KOPT-K1 (cell line): ENCODE data around the gene MAPK14.

ENCODE experiments used
- H3K27ac ChIP-seq: fragments of 200-600 bp; sonication (generic); 2 replicates; pipeline ENCODE4 v1.5.1; 2016; ENCODE audit warnings: antibody characterized with exemption, mild to moderate bottlenecking, low read depth, low read length; ENCODE audit not compliant: poor library complexity, severe bottlenecking
- H3K36me3 ChIP-seq: fragments of 200-600 bp; sonication (generic); 2 replicates; pipeline ENCODE4 v1.5.1; 2017; ENCODE audit warnings: antibody characterized with exemption, mild to moderate bottlenecking, low read length, moderate library complexity; ENCODE audit not compliant: insufficient read depth
- H3K9me3 ChIP-seq: fragments of 200-600 bp; sonication (generic); 2 replicates; pipeline ENCODE4 v1.5.1; 2017; ENCODE audit warnings: antibody characterized with exemption, low read length, mild to moderate bottlenecking; ENCODE audit not compliant: insufficient read depth, poor library complexity, severe bottlenecking

The MAPK14 gene

DNA sequence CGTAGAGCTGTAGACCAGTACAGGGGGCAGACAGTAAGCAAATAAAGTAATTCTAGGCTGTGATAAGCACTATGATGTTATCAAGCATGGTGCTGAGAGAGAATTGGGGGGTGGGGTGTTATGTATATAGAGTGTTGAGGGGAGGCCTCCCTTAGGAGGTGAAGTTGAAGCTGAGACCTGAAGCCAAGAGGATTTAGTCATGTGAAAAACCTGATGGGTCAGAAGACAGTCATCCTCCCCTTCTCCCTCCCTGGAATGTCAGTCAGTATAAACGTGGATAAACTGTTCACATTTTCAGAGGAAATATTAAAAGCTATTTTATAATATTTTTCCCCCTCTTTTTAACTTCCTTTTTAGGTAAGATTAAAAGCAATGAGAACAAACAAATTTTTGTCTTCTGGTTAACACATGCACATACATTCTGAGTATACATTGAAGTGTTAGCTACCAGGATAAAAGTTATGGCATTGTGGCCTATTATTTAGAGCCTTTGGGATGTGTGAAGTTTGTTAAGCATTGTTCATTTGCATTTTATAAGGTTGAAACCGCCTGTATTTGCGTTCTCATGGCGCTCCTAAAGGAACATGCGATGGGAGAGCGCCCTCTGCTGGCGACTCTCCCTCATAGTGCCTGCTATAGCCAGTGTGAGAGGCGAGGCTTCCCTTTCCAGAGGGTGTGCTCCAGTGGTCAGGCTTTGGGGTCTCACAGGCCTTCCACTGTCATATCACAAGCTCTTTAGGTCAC is 67.3 kb downstream of the MAPK14 start:
- H3K9me3 ChIP-seq: no peaks in the 10 kb centered on the region
- peaks cover 55% of the 10 kb centered on the region for H3K36me3 ChIP-seq
- peak overlapping the region; percentile 16 for H3K27ac ChIP-seq

DNA sequence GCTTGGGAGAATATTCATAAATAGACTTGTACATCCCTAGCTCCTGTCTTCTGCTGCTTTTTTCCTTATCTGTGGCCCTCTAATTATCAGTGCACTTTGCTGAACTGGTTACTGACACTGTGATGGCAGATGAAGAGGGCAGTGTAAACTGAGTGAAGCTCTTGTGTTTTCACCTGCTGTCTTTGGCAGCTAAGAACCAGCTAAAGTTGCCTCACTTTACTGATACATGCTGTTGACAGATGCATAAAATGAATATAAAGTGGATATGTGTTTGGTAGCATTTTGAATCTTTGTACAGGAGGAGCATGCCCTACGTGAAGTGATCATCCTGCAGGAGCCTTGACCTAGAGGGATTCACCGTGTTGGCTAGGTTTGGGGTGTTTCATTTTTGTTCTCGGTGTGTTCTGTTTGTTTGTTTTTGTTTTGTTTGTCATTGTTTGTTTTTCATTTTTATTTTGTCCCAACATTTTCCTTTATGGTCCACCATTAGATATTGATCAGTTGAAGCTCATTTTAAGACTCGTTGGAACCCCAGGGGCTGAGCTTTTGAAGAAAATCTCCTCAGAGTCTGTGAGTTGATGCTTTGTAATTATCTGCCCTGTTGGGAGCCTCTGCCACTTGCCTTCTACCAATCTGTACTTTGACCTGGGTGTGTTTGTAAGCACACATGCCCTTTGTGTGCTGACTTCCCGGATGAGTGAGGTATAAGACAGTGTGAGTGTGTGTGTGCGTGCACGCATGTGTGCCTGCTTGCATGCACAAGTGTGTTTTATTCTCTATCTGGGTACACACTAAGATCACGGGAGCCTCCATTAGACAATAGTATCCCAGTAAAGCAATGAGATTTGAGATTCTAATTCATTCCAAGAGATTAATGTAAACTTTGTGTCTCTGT is 68.1 kb downstream of the MAPK14 start:
- no peaks in the 10 kb centered on the region for H3K9me3 ChIP-seq
- H3K36me3 ChIP-seq: peaks cover 47% of the 10 kb centered on the region
- peak overlapping the region; percentile 16 for H3K27ac ChIP-seq

DNA sequence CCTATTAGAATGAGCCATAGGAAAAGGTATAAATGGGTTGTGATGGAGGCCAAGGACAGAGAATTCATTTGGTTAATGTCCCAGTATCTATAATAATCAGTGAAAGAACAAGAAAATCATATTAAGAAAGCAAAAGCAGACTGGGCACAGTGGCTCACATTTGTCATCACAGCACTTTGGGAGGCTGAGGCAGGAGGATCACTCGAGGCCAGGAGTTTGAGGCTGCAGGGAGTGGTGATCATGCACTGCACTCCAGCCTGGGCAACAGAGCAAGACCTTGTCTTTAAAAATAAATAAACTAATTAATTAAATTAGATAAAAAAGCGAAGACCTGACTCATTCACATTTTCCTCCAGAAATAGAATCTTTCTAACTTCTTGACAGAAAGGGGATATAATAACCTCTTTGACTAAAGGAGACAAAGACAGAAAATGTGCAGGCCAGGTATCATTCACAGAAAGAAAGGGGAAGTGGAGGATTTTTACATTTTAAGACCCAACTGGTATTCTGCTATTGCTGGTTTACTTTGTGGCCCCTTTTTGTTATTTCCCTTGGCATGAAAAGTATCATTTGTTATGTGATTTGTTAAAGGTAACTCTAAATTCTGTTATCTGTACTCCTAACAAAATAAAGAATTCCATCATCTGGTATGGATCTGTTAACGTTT is 70.8 kb downstream of the MAPK14 start:
- Histone ChIP-seq H3K27ac (peak overlapping the region; percentile 81), H3K9me3 (peaks cover 8% of the 10 kb centered on the region), H3K36me3 (peaks cover 23% of the 10 kb centered on the region)

DNA sequence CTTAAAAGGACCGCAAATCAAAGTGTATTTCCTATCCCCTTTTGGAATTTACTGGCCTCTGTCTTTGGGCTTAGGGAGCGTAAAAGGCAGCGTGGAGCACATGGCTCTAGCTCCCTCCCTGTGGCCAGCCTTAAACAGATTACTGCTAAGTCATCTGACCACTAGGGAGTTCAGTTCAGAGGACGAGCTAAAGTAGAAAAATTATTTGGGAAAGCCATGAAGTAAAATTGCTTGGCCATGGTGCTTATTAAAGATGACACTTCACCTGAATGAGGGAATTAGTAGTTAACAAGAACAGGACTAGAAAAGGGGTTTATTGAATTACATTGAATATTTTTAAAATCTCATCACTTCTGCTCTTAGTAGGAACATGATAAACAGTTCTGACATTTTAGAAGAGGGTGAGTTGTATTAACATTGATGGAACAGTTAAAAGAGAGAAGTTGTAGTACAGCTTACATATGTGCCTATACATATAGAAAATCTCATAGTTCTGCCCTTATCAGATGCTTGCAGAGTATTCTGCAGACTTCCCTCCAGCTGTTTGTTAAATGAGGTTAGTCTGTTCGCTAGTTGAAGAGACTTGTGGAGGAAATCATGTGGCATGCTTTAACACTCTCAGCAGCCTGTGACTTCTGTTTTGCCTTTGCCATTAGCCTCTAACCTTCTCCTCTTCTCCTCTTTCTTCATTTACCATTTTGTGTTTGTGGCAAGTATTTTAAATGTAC is 71.5 kb downstream of the MAPK14 start:
- Histone ChIP-seq H3K9me3 (peaks cover 8% of the 10 kb centered on the region), H3K27ac (peak overlapping the region; percentile 81), H3K36me3 (peaks cover 30% of the 10 kb centered on the region)

DNA sequence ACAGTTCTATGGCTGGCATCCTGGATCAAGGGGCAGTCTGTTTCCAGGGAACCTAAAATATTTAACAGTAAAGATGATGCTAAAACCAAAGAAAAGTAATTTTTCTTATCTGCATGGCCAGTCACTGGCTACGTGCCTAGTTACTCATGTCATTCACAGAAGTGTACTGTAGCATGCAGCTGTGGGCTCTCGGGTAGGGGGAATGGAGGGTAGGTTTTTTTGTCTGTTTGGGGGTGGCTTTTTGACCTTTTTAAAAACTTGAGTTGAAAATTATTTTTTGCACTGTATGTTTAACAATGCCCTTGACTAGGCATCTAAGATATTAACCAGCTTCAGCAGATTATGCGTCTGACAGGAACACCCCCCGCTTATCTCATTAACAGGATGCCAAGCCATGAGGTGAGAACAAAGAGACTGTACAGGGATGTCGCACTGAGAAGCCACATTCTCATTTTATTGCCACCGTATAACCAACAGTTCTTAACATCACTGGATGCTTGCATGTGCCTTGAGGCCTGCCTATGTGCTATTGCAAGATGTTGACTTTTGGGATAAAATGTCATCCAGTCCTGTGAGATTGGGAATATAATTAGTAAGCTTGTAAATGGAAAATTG is 72.4 kb downstream of the MAPK14 start:
- Histone ChIP-seq H3K9me3 (peaks cover 8% of the 10 kb centered on the region), H3K27ac (peak overlapping the region; percentile 81), H3K36me3 (peaks cover 36% of the 10 kb centered on the region)

DNA sequence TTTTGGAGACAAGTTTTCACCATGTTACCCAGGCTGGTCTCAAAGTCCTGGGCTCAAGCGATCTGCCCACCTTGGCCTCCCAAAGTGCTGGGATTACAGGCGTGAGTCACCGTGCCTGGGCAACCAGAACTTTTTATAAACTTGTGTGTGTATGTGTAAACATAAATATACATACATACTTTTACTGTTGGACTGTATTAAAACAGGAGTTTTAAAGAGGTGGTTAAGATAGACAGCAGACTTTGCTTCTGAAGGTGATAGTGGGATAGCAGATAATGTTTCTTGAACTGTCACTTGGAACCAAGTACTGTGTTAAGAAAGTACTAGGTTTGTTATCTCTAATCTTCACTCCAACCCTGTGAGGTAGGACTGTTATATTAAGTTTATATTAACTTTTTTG is 74.1 kb downstream of the MAPK14 start:
- Histone ChIP-seq H3K27ac (peak overlapping the region; percentile 81), H3K9me3 (peaks cover 8% of the 10 kb centered on the region), H3K36me3 (peaks cover 36% of the 10 kb centered on the region)

DNA sequence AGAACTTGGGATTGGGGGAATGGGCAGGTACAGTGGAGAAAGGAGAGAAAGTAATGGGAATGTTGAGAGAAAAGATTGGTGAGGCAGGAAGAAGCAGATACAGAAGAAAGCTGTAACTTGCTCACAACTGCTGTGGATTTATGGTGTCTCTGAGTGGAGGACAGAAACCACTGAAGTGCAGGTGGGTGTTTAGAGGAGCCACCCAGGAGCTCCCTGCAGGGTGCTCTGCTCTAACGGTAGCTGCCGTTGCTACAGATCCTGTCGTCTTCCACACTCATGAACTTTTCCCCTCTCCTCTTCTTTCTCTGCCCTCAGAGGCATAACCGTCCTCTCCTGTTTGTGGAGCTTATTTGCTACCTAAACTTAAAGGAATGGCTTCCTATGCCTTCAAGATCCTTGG is 75.2 kb downstream of the MAPK14 start:
- Histone ChIP-seq H3K9me3 (peaks cover 8% of the 10 kb centered on the region), H3K36me3 (peaks cover 39% of the 10 kb centered on the region), H3K27ac (peak overlapping the region; percentile 81)

DNA sequence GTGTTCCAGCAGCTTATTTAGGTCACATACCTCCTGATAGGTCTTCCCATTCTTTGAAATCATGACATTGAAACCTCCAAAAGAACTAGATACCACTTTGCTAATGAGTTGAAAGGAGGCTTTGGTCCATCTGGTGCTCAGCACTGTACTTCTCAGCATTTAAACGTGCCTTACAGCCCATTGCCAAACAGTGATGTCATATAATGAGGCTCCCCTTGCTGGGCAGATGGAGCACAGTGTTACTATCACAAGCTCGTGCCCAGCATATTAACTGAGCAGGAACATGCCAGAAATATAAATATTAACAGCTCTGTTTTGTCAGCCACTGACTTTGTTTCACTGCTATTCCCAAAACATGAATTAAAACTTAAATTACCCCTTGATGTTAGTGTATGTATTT is 77.2 kb downstream of the MAPK14 start:
- H3K27ac ChIP-seq: no peak overlapping the region
- peaks cover 58% of the 10 kb centered on the region for H3K36me3 ChIP-seq
- H3K9me3 ChIP-seq: peaks cover 8% of the 10 kb centered on the region

DNA sequence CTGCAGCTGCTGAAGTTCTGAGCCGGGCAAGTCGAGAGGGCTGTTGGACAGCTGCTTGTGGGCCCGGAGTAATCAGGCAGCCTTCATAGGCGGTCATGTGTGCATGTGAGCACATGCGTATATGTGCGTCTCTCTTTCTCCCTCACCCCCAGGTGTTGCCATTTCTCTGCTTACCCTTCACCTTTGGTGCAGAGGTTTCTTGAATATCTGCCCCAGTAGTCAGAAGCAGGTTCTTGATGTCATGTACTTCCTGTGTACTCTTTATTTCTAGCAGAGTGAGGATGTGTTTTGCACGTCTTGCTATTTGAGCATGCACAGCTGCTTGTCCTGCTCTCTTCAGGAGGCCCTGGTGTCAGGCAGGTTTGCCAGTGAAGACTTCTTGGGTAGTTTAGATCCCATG is 81.5 kb downstream of the MAPK14 start:
- no peaks in the 10 kb centered on the region for H3K9me3 ChIP-seq
- peaks cover 80% of the 10 kb centered on the region for H3K36me3 ChIP-seq
- H3K27ac ChIP-seq: peak overlapping the region; percentile 24

DNA sequence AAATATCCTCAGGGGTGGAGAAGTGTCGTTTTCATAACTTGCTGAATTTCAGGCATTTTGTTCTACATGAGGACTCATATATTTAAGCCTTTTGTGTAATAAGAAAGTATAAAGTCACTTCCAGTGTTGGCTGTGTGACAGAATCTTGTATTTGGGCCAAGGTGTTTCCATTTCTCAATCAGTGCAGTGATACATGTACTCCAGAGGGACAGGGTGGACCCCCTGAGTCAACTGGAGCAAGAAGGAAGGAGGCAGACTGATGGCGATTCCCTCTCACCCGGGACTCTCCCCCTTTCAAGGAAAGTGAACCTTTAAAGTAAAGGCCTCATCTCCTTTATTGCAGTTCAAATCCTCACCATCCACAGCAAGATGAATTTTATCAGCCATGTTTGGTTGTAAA is 82.4 kb downstream of the MAPK14 start:
- Histone ChIP-seq H3K36me3 (peaks cover 73% of the 10 kb centered on the region), H3K27ac (no peak overlapping the region), H3K9me3 (no peaks in the 10 kb centered on the region)

DNA sequence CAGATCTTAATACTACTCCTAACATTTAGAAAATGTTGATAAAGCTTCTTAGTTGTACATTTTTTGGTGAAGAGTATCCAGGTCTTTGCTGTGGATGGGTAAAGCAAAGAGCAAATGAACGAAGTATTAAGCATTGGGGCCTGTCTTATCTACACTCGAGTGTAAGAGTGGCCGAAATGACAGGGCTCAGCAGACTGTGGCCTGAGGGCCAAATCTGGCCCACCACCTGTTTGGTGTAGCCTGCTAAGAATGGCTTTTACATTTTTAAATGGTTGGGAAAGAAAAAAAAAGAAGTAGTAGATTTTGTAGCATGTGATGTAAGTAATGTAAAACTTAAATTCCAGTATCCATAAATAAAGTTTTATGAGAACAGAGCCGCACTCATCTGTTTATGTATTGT is 83.3 kb downstream of the MAPK14 start:
- Histone ChIP-seq H3K27ac (no peak overlapping the region), H3K9me3 (no peaks in the 10 kb centered on the region), H3K36me3 (peaks cover 66% of the 10 kb centered on the region)

DNA sequence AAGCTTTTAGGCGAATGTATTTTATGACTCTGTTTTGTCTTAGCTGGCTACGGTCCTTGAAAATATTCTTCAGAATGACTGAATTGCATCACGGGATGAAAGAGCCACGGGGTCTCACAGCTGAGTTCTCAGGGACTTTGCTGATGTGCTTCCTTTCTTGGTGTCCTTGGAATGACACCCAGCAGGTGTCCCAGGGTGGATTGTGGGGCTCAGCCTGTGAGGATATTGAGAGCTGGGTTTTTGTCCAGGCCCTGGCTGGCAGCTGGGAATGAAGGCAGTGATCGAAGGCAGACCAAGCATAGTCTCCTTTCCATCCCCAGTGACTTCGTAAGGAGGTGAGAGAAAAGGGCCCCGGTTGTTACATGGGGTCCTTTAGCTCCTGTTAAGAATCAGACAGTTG is 83.9 kb downstream of the MAPK14 start:
- H3K27ac ChIP-seq: no peak overlapping the region
- H3K9me3 ChIP-seq: no peaks in the 10 kb centered on the region
- peaks cover 64% of the 10 kb centered on the region for H3K36me3 ChIP-seq

DNA sequence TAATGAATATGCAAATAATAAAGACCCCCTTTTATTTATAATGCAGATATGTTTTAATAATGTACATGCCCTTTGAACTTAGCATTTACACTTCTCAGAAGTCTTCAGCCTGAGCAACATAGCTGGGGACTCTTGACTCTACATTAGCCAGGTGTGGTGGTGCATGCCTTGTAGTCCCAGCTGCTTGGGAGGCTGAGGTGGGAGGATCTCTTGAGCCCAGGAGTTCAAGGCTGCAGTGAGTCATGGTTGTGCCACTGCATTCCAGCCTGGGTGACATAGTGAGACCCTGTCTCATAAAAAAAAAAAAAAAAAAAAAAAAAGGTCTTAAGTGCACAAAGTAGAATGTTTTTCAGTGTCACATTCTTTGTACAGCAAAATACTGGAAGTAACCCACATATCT is 85.4 kb downstream of the MAPK14 start:
- Histone ChIP-seq H3K36me3 (peaks cover 56% of the 10 kb centered on the region), H3K27ac (peak overlapping the region; percentile 81), H3K9me3 (no peaks in the 10 kb centered on the region)

DNA sequence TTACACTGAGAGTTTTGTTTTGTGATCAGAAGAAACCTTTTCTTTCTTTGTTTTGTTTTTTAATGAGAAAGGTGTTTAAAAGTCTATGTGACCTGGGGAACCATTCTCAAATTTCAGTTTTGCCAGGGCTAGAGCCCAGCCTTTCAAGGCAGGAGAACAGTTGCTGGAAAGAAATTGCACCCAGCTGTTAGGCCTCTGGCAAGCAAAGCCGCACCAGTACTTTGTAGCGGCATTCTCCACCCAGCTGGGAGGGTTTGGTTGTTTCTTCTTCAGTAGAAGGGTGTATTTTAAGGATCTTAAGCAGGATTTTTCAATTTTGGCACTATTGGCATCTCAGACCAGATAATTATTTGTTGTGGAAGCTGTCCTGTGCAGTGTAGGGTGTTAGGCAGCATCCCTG is 86.1 kb downstream of the MAPK14 start:
- H3K36me3 ChIP-seq: peaks cover 49% of the 10 kb centered on the region
- no peaks in the 10 kb centered on the region for H3K9me3 ChIP-seq
- peak overlapping the region; percentile 81 for H3K27ac ChIP-seq
